ENCODE results near the gene MYO5A.

GRCh38 chr15:52379395-52380106, 149.1 kb downstream of the MYO5A start:
- no peak for TF ChIP-seq REST (IDR thresholded peaks at IDR 0.05; ENCODE audit: insufficient replicate concordance, low read depth)
- no peak for TF ChIP-seq CTCF (IDR thresholded peaks at IDR 0.05; ENCODE audit: insufficient read depth, low read length)
